Peyer's patch (tissue), 4 donors: ENCODE data around the gene CACNA1H.

Experiments
- CTCF ChIP-seq, 6 experiments: fragments of 450-650 bp in 4 of 6; fragments of 200-600 bp in 2 of 6; sonication (generic) in 1 of 6; IDR thresholded peaks; one replicate each; pipeline ENCODE4 v1.5.1; 2017 to 2019; ENCODE audit warnings: antibody characterized with exemption in 6 of 6, mild to moderate bottlenecking in 3 of 6, moderate library complexity in 1 of 6
- POLR2A ChIP-seq, 2 donors: fragments of 450-650 bp; IDR thresholded peaks; one replicate each; pipeline ENCODE4 v1.5.1; 2017; ENCODE audit warnings: antibody characterized with exemption in 2 of 2, mild to moderate bottlenecking in 2 of 2, moderate library complexity in 2 of 2

GRCh38 chr16:1122398-1122765, 30.5 kb upstream of the CACNA1H start:
- no peak for TF ChIP-seq CTCF (IDR thresholded peaks at IDR 0.05)
- TF ChIP-seq POLR2A (IDR thresholded peaks at IDR 0.05), result no peak
